ENCODE data around the gene COBL. TPM values are rescaled to one million over a fixed set of nuclear protein-coding genes. Genes with fewer than 3 reads are reported as not detected.

COBL gene
- total and polyA plus RNA-seq, 2 of the 8 experiments (the other 6 are each of a cell fraction or from before 2014, with no cell fraction given), result 13.8 to 40.4 TPM

- TF ChIP-seq CTCF (IDR thresholded peaks at IDR 0.05; ENCODE audit: control extremely low read depth in 1 of 3, insufficient read depth in 1 of 3, low read depth in 1 of 3, low read length in 3 of 3), result no peak
- TF ChIP-seq SIN3A (conservative IDR thresholded peaks at IDR 0.05 in 1 of 2, IDR thresholded peaks at IDR 0.05 in 1 of 2; ENCODE audit: low read depth in 1 of 2, low read length in 2 of 2), result no peak
- no peak for TF ChIP-seq CREB1 (IDR thresholded peaks at IDR 0.05)
- no peak for TF ChIP-seq SP2 (IDR thresholded peaks at IDR 0.05; ENCODE audit: low read length)
- no peak for TF ChIP-seq EGR1 (IDR thresholded peaks at IDR 0.05; ENCODE audit: borderline replicate concordance, low read depth, low read length)
- no peak for TF ChIP-seq TCF12 (IDR thresholded peaks at IDR 0.05; ENCODE audit: low read depth, low read length)
- TF ChIP-seq RXRA (IDR thresholded peaks at IDR 0.05; ENCODE audit: insufficient read depth, low read depth, low read length), result no peak
Measured at GRCh38 chr7:51325908-51326307, 9.3 kb upstream of the COBL start (continued).
